GM12878 (cell line): ENCODE measurements around the gene CNTNAP2.

Source experiments
- EP300 ChIP-seq, 2 experiments: fragments of 150-350 bp in 1 of 2; IDR thresholded peaks; 2 replicates each; pipeline ENCODE4 v1.6.1; 2011 to 2012; ENCODE audit warnings: low read depth in 2 of 2, low read length in 2 of 2, borderline replicate concordance in 1 of 2, improper control_type of control experiment in 1 of 2, inconsistent platforms in 1 of 2; ENCODE audit not compliant: control insufficient read depth in 1 of 2
- USF1 ChIP-seq: IDR thresholded peaks from 2 replicates; pipeline ENCODE4 v1.6.1; 2011; ENCODE audit warnings: borderline replicate concordance, low read depth, mild to moderate bottlenecking, moderate library complexity, mixed read lengths, low read length; ENCODE audit not compliant: insufficient read depth; ENCODE audit errors: extremely low read length
- TF ChIP-seq, protein P1 (sequence below): fragments of 450-650 bp; IDR thresholded peaks from 2 replicates; pipeline ENCODE4 v1.6.1; 2017; ENCODE audit warnings: mild to moderate bottlenecking

- TF ChIP-seq USF1 (no peak), EP300 (IDR thresholded peaks at IDR 0.05; ENCODE audit: borderline replicate concordance in 1 of 2, control insufficient read depth in 1 of 2, low read depth in 2 of 2, low read length in 2 of 2) (no peak)
- TF ChIP-seq, protein P1, sequence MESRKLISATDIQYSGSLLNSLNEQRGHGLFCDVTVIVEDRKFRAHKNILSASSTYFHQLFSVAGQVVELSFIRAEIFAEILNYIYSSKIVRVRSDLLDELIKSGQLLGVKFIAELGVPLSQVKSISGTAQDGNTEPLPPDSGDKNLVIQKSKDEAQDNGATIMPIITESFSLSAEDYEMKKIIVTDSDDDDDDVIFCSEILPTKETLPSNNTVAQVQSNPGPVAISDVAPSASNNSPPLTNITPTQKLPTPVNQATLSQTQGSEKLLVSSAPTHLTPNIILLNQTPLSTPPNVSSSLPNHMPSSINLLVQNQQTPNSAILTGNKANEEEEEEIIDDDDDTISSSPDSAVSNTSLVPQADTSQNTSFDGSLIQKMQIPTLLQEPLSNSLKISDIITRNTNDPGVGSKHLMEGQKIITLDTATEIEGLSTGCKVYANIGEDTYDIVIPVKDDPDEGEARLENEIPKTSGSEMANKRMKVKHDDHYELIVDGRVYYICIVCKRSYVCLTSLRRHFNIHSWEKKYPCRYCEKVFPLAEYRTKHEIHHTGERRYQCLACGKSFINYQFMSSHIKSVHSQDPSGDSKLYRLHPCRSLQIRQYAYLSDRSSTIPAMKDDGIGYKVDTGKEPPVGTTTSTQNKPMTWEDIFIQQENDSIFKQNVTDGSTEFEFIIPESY: no peak
Measured at GRCh38 chr7:147569116-147569913, 1452.7 kb downstream of the CNTNAP2 start.
